GM19023 (cell line): Measurements from ENCODE around the gene TRPM3.
"Not testable (repeated sequence)": the region's sequence is repeated elsewhere in the genome, so short reads cannot be mapped to it uniquely, and the experiment has no call there.

Experiments
- ATAC-seq: cut with Tn5 transposase; IDR thresholded peaks from one replicate; pipeline ENCODE4 v1.9.1; 2021; ENCODE audit warnings: mild to moderate bottlenecking, moderate library complexity; ENCODE audit not compliant: unreplicated experiment

TRPM3 gene

DNA sequence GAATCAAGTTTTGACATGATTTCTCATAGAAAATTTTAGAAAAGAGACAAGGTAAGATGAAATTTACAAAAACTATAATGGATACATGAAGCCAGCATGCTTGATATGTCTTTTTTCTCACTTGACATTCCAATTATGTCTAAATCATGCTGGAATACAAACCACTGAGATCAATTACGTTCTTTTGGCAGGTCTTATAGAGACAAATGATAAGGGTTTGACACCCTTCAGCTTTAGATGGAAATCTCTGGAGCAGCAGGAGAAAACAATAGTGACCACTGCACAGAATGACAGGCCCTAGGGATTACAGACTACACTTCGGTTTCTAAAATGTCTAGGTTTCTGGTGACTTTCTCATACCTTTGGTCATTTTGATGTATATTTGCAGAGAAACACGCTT lies 342.9 kb downstream of the TRPM3 start:
- no peak for ATAC-seq

DNA sequence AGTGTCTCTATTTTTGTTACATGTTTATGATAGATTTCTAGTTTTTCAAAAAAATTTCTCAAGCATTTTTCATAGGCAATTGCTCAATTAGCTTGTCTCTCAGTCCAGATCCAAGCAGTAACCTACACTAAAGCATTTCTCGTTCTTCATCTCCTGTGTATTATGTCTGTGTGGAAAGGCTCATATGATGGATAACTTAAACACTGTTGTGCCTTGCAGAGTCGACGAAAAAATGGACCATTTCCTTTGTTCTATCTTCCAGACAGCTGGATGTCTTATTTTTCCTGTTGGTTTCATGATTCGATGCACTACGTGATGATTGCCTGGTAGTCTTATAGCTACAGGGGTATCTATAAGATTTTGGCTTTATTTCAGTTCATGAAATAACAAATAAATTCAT lies 347.8 kb downstream of the TRPM3 start:
- no peak for ATAC-seq

DNA sequence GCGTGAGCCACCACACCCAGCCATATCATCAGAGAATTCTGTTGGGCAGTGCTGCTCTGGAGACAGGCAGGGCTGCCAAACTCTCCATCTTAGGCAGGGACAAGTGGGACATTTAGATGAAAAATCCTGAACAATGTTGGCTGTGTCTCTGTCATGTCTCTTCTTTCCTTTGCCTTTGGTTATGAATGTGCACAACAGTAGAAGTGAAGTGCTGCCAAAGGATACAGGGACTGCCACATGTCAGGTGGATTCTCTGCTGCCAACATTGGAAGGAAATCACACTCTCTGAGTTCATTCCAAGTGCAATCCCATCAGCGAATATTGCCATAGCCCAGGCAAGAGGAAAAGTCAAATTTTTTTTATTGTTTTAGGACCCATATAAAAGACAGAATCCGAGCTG lies 348.8 kb downstream of the TRPM3 start:
- ATAC-seq, result no peak

DNA sequence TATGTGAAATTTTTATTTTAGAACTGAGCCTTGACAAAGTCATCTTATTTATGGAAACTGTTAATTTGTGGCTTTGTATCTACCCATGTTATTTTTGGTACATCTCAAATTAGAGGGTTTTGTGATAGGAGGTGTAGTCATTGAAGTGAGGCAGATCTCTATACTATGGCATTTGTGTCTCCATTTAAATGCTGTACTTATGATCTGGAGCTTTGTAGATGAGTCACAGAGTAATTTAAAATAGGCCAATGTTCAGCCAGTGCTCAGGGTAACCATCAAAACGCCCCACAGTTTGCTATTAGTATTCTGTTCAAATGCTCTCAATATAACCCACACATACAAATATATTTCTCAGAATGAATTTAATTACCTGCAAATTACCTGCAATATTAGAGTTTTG lies 355.5 kb downstream of the TRPM3 start:
- ATAC-seq, result no peak

DNA sequence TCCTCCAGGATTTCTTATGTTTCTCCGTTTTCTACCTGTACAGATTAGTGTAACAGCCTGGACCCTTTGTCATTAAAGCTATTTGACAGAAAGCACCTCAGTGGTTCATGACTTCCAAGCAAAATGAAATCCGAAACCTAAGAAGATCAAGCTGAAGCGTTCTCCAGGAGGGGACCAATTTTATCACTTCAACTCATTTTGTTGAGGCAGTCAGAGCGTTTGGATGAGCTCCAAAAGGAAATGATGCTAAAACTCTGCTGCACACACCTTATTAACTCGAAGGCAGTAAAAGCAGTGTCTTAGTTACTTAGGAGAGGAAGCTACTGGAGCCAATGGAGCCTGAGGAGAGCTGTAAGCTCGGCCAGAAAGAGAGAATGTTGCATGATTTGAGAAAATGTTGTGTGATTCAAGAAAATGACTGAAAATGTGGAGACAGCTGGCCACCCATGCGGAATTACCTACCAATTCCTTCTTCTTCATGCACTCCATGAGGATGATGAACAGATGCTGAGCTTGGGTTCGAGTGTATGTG lies 360.2 kb downstream of the TRPM3 start:
- no peak for ATAC-seq

DNA sequence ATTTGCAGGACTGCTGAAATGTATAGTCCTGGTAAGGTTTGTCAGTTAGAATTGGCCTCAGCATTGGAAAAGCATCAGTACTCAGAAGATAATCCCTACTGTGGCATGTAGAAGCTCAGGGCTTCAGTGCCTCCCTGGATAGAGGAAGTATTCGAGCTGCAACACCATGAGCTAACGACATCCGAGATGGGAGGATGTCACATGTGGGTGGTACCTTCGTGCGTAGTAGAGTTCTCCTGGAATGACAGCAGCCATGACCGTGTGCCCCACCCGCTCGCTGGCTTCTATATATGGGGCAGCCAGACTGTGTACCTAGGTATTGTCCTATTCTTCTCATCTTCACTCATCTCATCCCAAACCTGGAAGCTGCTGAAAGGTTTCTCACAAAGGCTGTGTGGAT lies 361.2 kb downstream of the TRPM3 start:
- ATAC-seq, result no peak

DNA sequence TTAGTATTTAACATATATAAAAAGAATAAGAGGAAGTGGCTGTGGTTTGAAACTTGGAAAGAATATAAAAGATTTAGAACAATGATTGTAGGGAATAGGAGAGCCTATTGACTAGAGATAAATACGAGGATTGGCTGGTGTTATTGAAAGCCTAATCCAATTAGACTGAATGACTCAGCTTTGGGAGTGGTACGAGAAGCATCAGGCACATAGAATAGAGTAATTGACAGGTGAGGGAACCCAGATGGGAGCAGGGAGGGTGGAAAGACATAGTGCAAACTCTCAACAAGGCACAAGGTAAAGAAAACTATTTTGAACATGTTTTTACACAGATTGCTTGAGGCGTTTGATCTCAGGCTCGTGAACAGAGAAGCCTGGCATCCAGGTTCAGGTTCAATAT lies 368.1 kb downstream of the TRPM3 start:
- no peak for ATAC-seq

DNA sequence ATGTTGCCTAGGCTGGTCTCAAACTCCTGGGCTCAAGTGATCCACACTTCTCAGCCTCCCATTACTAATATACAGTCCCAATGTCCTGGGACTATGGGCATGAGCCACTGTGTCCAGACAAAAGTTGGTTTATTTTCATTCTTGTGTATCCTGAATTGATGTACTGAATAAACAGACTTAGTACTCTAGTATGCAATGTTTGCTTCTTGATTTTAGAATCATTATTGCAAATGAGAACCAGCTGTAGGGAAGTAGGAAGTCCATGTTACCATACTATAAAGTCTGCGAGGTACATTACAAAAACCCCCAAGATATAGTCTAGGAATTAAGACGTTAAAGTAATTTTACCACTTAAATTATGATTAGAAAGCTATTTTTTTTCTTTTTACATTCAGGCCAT lies 372.4 kb downstream of the TRPM3 start:
- ATAC-seq, result no peak

DNA sequence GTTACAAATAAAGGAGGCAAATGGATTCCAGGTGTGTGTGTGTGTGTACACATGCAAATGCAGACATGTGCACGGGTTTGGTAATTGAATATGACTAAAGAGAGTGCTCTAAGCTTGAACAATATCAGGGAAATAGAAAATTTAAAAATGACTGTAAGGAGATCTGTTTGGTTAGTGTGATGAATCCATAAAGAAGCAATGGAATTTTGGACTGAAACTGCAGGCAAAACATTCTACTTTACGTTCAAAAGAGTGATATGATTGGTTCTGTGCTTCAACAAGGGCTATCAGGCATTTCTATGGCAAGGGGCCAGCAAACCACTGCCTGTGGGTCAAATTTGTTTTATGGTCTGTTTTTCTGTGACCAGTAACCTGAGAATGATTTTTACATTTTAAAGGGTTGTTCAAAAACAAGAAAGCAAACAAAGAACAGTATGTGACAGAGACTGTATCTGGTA lies 374.1 kb downstream of the TRPM3 start:
- no peak for ATAC-seq

DNA sequence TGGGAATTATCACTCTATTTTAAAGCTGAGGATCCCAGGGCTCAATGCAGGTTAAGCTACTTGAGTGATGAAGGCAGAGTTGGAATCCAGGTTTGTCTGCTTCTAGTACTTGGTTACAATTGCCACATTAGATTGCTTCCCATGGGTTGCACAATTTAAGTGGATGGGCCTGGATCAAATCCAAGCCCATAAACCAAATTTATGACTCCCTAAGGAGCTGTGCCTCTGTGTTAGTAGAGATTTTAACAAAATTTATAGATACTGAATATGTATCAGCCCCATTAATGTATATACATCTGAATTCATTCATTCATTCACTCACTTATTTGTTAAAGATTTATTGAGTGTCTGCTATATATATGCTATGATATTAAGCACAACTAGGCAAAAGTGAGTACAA lies 374.7 kb downstream of the TRPM3 start:
- ATAC-seq, result no peak

DNA sequence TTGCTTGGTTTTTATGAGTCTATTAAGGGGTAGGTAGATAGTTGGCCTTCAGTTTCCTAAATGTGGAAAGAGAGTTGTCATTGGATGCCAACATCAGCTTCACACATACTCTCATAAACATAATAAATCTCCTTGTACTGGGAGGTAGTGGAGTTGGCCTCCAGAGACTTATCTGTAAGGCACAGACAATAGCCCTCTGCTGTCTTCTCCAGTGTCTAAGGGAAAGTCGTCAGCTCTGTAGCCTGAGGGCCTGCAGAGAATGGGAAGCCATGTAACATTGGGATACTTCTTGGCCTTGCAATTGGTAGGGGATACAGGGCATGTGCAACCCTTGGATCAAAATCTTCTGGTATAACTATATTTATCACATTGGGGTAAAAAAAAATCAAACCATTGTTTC lies 375.1 kb downstream of the TRPM3 start:
- ATAC-seq, result no peak

DNA sequence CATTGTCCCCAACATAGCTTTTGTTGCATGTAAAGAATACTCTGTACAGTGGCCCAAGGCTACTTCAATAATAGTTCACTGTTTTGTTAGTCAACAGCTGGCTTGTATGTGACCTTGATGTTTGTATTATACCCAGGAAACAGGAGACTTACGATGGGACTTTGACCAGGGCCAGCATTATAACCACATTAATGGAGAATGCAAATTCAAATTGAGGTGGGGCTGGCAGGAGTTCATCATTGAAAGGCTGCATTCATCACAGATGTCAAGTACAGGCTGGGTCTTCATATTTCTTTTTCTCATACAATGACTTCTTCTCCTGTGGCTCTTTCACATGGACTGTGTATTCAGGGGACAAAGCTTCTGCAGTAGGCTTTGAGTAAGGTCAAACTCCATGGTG lies 396.6 kb downstream of the TRPM3 start:
- not testable (repeated sequence) for ATAC-seq

DNA sequence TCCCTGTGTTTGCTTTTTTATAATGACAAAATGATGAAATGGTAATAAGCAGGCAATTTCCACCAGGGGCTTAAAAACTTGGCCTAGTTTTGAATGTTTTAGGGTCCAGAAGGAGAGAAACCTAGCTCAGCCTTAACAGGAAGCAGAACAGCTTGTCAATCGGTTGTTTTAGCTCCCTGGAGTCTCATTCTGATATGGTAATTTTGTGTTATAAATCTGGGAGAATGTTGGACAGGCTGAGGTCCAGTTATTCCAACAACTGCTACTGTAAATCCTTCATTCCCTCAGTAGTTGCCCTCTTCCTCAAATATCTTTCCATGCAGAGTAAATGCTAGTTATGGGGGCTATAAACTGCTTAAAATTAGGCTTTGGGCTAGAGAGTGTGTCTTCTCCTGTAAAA lies 397.4 kb downstream of the TRPM3 start:
- ATAC-seq, result not testable (repeated sequence)

DNA sequence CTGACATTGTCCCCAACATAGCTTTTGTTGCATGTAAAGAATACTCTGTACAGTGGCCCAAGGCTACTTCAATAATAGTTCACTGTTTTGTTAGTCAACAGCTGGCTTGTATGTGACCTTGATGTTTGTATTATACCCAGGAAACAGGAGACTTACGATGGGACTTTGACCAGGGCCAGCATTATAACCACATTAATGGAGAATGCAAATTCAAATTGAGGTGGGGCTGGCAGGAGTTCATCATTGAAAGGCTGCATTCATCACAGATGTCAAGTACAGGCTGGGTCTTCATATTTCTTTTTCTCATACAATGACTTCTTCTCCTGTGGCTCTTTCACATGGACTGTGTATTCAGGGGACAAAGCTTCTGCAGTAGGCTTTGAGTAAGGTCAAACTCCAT lies 414.6 kb downstream of the TRPM3 start:
- ATAC-seq, result not testable (repeated sequence)

DNA sequence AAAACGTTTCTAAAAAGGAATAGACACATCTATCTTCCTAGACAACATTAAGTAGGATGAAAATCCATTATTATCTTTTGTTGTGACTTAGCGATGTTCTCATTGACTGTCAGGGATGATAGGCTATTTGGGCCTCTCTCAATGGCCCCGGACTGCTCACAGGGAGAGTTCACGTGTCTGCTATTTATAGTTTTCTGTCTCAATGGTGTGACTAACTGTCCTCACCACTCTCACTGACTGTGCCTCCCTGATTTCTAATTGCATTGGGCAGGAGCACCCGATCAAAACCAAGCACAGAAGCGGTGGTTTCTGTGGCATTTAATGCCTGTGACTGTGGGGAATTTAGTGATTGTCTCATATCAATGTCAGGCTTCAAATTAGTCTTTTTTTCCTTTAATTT lies 420.3 kb downstream of the TRPM3 start:
- no peak for ATAC-seq

DNA sequence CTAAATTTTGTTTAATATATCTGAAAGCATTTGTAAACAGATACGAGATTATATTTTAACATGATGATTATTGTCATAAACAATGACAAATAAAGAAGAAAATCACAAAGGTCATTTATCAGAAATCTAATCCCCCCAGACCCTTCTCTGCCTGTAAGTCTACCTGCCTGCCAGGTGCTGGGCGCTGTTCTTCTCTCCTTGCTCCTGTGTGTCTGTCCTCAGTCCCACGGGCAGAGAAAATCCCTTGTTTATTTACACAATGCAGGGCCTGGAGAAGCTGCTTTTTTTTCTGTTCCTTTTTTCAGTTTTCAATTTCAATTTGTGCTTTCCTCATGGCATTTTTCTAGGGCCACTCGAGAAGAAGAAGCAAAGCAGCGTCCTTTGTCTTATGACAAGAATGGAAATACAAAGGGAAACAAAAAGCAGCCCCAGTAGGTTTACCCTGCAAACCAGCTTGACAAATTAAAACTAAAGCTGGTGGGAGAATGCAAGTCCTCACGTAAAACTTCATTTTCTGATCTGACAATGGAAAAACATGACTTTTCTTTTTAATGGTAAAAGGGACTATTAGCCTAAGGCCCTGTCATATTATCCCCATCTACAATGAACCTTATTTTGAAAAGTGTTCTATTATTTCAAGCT lies 424.6 kb downstream of the TRPM3 start:
- no peak for ATAC-seq

DNA sequence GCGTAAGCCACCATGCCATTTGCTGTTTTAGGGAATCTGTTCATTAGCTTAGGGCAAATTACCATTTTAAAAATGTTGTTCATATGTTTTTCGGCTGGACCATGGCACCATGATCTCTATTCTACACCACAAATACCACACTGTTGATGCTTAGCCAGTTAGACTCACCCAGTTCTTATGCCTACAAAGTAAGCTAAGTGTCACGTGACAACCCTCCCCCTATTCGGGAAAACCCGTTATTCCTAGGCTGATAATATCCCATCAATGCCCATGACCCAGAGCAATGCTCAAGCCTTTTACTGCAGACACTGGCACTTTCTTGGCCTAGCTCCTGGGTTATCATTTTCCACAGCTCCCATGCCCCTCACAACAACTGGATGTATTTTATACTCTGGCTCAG lies 426.7 kb downstream of the TRPM3 start:
- no peak for ATAC-seq

DNA sequence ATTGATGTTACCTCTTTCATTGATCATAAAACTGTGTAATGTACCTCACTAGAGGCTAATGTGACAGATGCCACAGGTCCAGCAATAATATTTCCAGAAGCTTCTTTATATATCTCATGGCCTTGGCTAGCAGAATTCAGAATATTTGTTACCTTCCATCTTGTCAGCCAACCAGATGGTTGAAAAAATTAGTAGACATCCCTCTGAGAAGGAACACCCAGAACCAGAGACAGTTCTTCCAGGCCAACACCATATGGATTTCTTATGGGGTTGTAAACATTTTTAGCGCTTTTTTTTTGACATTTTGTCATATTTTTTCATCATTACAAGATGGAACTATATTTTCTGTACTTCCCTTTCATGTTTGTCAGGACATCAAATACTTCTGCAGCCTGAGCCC lies 428.2 kb downstream of the TRPM3 start:
- no peak for ATAC-seq

DNA sequence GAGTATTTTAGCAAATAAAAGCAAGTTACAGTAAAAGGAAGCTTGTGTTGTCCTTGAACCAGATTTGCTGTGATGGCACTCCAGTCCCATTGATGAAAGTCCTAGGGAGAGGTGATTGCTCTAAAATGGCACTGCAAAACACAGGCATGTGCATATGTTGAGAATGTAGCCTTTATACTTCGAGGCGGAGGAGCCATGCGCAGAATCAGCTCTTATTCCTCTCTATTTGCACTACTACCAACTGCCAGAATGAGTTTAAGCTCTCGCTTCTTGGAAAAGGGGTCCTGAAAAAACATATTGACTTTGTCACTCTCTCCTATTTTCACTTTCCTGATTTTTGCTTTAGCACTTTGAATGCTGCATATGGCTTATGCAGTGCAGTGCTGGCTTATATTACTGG lies 429.0 kb downstream of the TRPM3 start:
- no peak for ATAC-seq

DNA sequence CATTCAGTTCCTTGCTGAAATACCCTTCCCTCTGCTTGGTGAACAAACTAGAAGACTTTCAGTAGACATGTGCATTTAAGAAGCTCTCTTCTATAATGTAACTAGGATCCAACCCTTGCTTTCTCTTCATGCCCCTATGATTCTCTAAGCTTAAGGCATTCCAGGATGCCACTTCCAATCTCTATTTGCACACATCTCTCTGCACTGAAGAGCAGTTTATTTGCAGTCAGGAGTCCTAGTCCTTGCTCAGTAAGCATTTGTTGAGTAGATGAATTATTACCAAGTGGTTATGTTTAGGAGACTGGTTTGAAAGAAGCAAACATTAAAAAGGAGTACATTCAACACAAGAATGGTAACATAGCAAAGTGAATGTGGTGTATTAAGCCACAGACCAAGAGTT lies 432.7 kb downstream of the TRPM3 start:
- no peak for ATAC-seq

DNA sequence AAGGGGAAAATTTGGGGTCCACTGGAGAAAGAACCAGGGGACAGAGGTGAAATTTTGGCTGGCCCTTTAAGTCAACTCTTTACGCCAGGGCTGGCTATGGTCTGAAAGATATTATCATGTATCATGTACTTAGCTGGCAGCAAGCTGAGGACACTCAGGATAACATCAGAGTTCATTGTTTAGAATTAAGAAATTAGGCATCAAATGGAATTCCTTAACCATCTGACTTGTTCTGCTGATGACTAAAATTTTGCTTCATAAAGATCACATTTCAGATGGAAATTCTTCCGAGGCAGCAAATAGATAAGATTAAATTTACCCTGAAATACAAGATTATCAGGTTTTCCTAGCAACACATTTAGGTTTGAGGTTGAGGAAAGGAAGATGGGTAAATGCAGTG lies 437.6 kb downstream of the TRPM3 start:
- ATAC-seq, result no peak

DNA sequence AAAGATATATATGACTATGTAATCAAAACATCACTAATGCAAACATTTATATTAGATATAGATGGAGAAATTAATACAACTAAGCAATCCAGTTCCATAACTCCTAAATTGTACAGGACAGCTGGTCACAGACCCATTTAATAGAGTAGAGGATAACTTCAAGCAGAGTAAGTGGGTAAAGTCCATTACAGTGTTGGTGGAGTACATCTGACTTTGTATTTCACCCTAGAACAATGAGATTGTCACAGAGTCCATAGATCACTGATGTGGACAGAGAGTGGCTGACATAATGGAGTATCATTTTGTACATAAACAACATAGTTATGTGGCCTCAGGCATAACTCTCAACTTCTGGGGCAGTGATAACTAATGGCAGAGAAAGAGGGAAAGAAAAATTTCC lies 439.1 kb downstream of the TRPM3 start:
- ATAC-seq, result no peak

DNA sequence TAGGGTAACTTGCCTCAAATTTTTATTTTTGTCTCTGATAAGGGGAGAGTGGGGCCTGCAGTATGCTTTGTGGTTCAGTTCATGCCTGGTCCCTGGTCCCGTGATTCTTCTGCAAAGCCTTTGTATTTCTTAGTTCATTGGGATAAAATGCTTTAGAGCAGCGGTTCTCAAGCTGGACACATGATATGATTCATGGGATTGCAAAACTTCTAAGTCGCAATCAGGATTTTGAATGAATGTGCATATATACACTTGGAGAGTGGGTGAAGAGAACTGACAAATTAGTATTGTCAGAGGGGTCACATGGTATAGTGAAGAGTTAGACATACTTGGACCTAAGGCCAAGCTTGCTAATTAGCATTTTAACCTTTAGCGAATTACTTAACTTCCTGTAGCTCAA lies 441.6 kb downstream of the TRPM3 start:
- ATAC-seq, result no peak
